CD14-positive monocyte (primary cell): Measurements from ENCODE around the gene OLFML2B. TPM values are rescaled to one million over a fixed set of nuclear protein-coding genes. Genes with fewer than 3 reads are reported as not detected.

Experiments
- DNase-seq, 3 donors: peaks; one replicate each; pipeline ENCODE4 v3.0.0-alpha.2; 2011 to 2022
- H2AFZ ChIP-seq: 2 replicates; pipeline ENCODE4 v1.6.0; 2012; ENCODE audit warnings: mild to moderate bottlenecking, low read depth, low read length, inconsistent platforms; ENCODE audit not compliant: insufficient read depth, poor library complexity, severe bottlenecking
- H3K27ac ChIP-seq, 2 donors: 1 replicate in 1 of 2; 2 replicates in 1 of 2; pipeline ENCODE4 v1.5.1; 2012 to 2013; ENCODE audit warnings: low read length in 2 of 2, control low read depth in 1 of 2, inconsistent platforms in 1 of 2, low read depth in 1 of 2, mild to moderate bottlenecking in 1 of 2
- H3K27me3 ChIP-seq, 2 donors: one replicate each; pipeline versions ENCODE4 v1.6.0 to v1.6.1; 2011 to 2013; ENCODE audit warnings: low read length in 2 of 2; ENCODE audit not compliant: control insufficient read depth in 2 of 2, insufficient read depth in 2 of 2
- H3K36me3 ChIP-seq, 2 donors: replicated peaks in 1 of 2; 1 replicate in 1 of 2; 2 replicates in 1 of 2; pipeline versions ENCODE4 v1.5.1 to v1.6.1; 2012 to 2013; ENCODE audit warnings: low read length in 2 of 2, control low read depth in 1 of 2, inconsistent platforms in 1 of 2, mild to moderate bottlenecking in 1 of 2; ENCODE audit not compliant: insufficient read depth in 2 of 2, control insufficient read depth in 1 of 2
- H3K4me1 ChIP-seq, 2 donors: 1 replicate in 1 of 2; 2 replicates in 1 of 2; pipeline versions ENCODE4 v1.5.1 to v1.6.1; 2012 to 2013; ENCODE audit warnings: low read length in 2 of 2, control low read depth in 1 of 2, inconsistent platforms in 1 of 2, mild to moderate bottlenecking in 1 of 2, moderate library complexity in 1 of 2; ENCODE audit not compliant: insufficient read depth in 2 of 2, control insufficient read depth in 1 of 2
- H3K4me2 ChIP-seq: replicated peaks from 2 replicates; pipeline ENCODE3; 2012; ENCODE audit warnings: low read length, moderate library complexity, mild to moderate bottlenecking; ENCODE audit not compliant: poor library complexity, severe bottlenecking; ENCODE audit errors: extremely low read depth
- H3K4me3 ChIP-seq, 3 experiments: fragments of 200-600 bp in 1 of 3; sonication (generic) in 1 of 3; replicated peaks in 1 of 3; 1 replicate in 2 of 3; 2 replicates in 1 of 3; pipeline ENCODE4 v1.5.1; 2011 to 2013; ENCODE audit warnings: low read length in 3 of 3, mild to moderate bottlenecking in 3 of 3, control low read depth in 2 of 3, low read depth in 2 of 3, inconsistent platforms in 1 of 3, moderate library complexity in 1 of 3
- H3K79me2 ChIP-seq: 2 replicates; pipeline ENCODE4 v1.6.0; 2012; ENCODE audit warnings: mild to moderate bottlenecking, control low read depth, inconsistent platforms, low read length, moderate library complexity; ENCODE audit not compliant: insufficient read depth
- H3K9ac ChIP-seq: 2 replicates; pipeline ENCODE4 v1.6.0; 2017; ENCODE audit warnings: low read length, mild to moderate bottlenecking; ENCODE audit not compliant: insufficient read depth, poor library complexity, severe bottlenecking
- H3K9me3 ChIP-seq, 2 donors: replicated peaks in 1 of 2; 1 replicate in 1 of 2; 2 replicates in 1 of 2; pipeline versions ENCODE4 v1.5.1 to v1.6.1; 2012 to 2013; ENCODE audit warnings: low read length in 2 of 2, control low read depth in 1 of 2; ENCODE audit not compliant: control insufficient read depth in 1 of 2, insufficient read depth in 1 of 2
- H4K20me1 ChIP-seq: 2 replicates; pipeline ENCODE4 v1.6.0; 2012; ENCODE audit warnings: mild to moderate bottlenecking, low read length, control low read depth, moderate library complexity; ENCODE audit not compliant: insufficient read depth
- H3K27ac Mint-ChIP-seq, 7 donors: one replicate each; pipeline ENCODE4 v1.8.0; 2020; ENCODE audit warnings: mild to moderate bottlenecking in 7 of 7, mixed read lengths in 7 of 7, moderate library complexity in 6 of 7, inconsistent platforms in 2 of 7
- H3K27me3 Mint-ChIP-seq, 3 donors: one replicate each; pipeline ENCODE4 v1.8.0; 2021 to 2022; ENCODE audit warnings: low read depth in 3 of 3, mild to moderate bottlenecking in 3 of 3, mixed read lengths in 3 of 3, moderate library complexity in 3 of 3, inconsistent platforms in 1 of 3
- H3K36me3 Mint-ChIP-seq, 2 donors: one replicate each; pipeline ENCODE4 v1.8.0; 2020; ENCODE audit warnings: mixed read lengths in 2 of 2, inconsistent platforms in 1 of 2, mild to moderate bottlenecking in 1 of 2
- H3K4me1 Mint-ChIP-seq: one replicate; pipeline ENCODE4 v1.8.0; 2020; ENCODE audit warnings: mild to moderate bottlenecking, mixed read lengths
- H3K4me3 Mint-ChIP-seq, 2 donors: one replicate each; pipeline ENCODE4 v1.8.0; 2020; ENCODE audit warnings: mild to moderate bottlenecking in 2 of 2, mixed read lengths in 2 of 2, moderate library complexity in 1 of 2
- H3K9me3 Mint-ChIP-seq, 7 donors: one replicate each; pipeline ENCODE4 v1.8.0; 2020 to 2022; ENCODE audit warnings: mixed read lengths in 7 of 7, mild to moderate bottlenecking in 6 of 7, moderate library complexity in 6 of 7, inconsistent platforms in 2 of 7
- WGBS: methylation state at CpG from one replicate; pipeline ENCODE4 v1.1.5; 2013; ENCODE audit warnings: missing lambda C conversion rate; ENCODE audit not compliant: insufficient coverage; 5-methylcytosine and 5-hydroxymethylcytosine counted together
- intact Hi-C, 2 donors: fragments of 100-400 bp; cut with micrococcal nuclease; formaldehyde crosslinking; loops; one replicate each; pipeline versions ENCODE4 v1.15.0 to v1.15.1; 2023
- polyA plus RNA-seq, 3 donors: library from polyadenylated mRNA; depleted of rRNA in 1 of 3; unstranded in 2 of 3; stranded (reverse) in 1 of 3; fragments of 300-500 nt in 2 of 3; fragments of >200 nt in 1 of 3; fragmentation: Illumina TruSeq in 2 of 3; gene quantifications; 1 replicate in 2 of 3; 2 replicates in 1 of 3; pipeline ENCODE4 v1.2.3, GENCODE V29; 2012 to 2021
- TF ChIP-seq, protein P1 (sequence below): fragments of 200-600 bp; IDR thresholded peaks from one replicate; pipeline ENCODE4 v1.8.0; 2022; ENCODE audit warnings: antibody characterized with exemption, mild to moderate bottlenecking

Gene OLFML2B
- polyA plus RNA-seq, 3 donors: 0.66 to 1.4 (median 0.95) TPM

GRCh38 chr1:161941726-161942436 lies 81.8 kb downstream of the OLFML2B start:
- peaks cover 0 to 2% (median 0%) of the 10 kb centered on the region in 7 donors for H3K9me3 Mint-ChIP-seq
- no peak overlapping the region for H3K4me3 Mint-ChIP-seq
- H3K4me1 ChIP-seq: no peaks in the 10 kb centered on the region
- H3K4me2 ChIP-seq: no peak overlapping the region
- no peaks in the 10 kb centered on the region for H3K9me3 ChIP-seq
- H3K27me3 Mint-ChIP-seq: no peaks in the 10 kb centered on the region
- peak overlapping the region in 1 of 7 donors; percentile 0 for H3K27ac Mint-ChIP-seq
- peaks cover 47 to 50% of the 10 kb centered on the region in 2 donors for H3K36me3 Mint-ChIP-seq
- peaks cover 28 to 82% of the 10 kb centered on the region in 2 donors for H3K36me3 ChIP-seq
- intact Hi-C loops: no loop called here
- H3K79me2 ChIP-seq: no peaks in the 10 kb centered on the region
- H3K4me1 Mint-ChIP-seq: no peaks in the 10 kb centered on the region
- no peaks in the 10 kb centered on the region for H4K20me1 ChIP-seq
- TF ChIP-seq, protein P1, sequence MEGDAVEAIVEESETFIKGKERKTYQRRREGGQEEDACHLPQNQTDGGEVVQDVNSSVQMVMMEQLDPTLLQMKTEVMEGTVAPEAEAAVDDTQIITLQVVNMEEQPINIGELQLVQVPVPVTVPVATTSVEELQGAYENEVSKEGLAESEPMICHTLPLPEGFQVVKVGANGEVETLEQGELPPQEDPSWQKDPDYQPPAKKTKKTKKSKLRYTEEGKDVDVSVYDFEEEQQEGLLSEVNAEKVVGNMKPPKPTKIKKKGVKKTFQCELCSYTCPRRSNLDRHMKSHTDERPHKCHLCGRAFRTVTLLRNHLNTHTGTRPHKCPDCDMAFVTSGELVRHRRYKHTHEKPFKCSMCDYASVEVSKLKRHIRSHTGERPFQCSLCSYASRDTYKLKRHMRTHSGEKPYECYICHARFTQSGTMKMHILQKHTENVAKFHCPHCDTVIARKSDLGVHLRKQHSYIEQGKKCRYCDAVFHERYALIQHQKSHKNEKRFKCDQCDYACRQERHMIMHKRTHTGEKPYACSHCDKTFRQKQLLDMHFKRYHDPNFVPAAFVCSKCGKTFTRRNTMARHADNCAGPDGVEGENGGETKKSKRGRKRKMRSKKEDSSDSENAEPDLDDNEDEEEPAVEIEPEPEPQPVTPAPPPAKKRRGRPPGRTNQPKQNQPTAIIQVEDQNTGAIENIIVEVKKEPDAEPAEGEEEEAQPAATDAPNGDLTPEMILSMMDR: no peak
- no peak overlapping the region for H3K4me3 ChIP-seq
- H3K27me3 ChIP-seq: no peaks in the 10 kb centered on the region
- no peak overlapping the region for H2AFZ ChIP-seq
- no peak for DNase-seq
- H3K9ac ChIP-seq: no peak overlapping the region
- no CpG with 5 or more reads among the region's 8 CpGs for WGBS
- no peak overlapping the region for H3K27ac ChIP-seq

GRCh38 chr1:161940866-161941591 lies 82.6 kb downstream of the OLFML2B start:
- intact Hi-C loops: no loop called here
- Histone ChIP-seq H3K36me3 (peaks cover 32 to 83% of the 10 kb centered on the region in 2 donors), H3K9ac (no peak overlapping the region), H4K20me1 (no peaks in the 10 kb centered on the region), H3K27ac (no peak overlapping the region), H2AFZ (no peak overlapping the region), H3K4me1 (no peaks in the 10 kb centered on the region), H3K4me3 (no peak overlapping the region), H3K27me3 (no peaks in the 10 kb centered on the region), H3K79me2 (no peaks in the 10 kb centered on the region), H3K9me3 (no peaks in the 10 kb centered on the region), H3K4me2 (no peak overlapping the region)
- Mint-ChIP-seq H3K9me3 (peaks cover 0 to 2% (median 0%) of the 10 kb centered on the region in 7 donors), H3K27ac (no peak overlapping the region), H3K36me3 (peaks cover 44 to 51% of the 10 kb centered on the region in 2 donors), H3K27me3 (no peaks in the 10 kb centered on the region), H3K4me1 (no peaks in the 10 kb centered on the region), H3K4me3 (no peak overlapping the region)
- no peak for DNase-seq
- WGBS: 90% methylated on average over 1 of the region's 3 CpGs
- TF ChIP-seq, protein P1: no peak
